Measurements from ENCODE around the gene DOK6. TPM values are rescaled to one million over a fixed set of nuclear protein-coding genes. Genes with fewer than 3 reads are reported as not detected.

DOK6 gene
- total RNA-seq, 1 donor from 2014 or later: 8.9 TPM

DNA sequence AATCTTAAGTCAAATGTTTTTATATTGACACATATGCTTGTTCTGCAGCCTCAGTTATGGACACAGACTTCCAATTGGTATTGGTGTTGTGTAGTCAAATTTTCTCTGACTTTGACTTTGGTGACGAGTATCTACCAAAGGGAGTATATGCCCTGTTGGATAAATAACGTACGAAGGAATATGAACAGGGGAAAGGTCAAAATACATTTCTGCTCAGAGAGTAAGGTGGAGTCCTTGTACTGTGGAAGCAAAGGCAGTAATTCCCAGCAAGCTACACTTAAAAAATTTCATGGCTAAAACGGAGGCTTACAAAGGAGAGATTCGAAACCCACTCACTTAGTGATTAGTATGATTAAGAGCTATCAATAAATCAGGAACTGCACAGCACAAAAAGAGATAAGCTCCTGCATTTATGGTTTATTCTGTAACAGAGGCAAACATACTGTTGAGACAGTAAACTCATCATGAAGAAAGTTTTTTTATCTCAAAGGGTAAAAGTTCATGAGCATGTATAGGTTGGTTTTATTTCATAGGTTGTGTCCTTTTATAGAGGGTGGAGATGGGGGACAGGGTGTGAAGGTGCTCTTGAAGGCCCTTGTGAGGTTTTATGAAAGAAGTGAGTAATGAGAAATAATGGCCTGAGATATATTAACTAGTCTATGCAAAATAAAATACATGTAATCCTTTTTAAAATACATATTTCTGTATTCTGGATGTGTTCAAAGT, 404.3 kb downstream of the DOK6 start:
- Mint-ChIP-seq H3K9me3 (ENCODE audit: low read depth) (peaks cover 2% of the 10 kb centered on the region), H3K27ac (ENCODE audit: unreplicated experiment) (no peak overlapping the region), H3K36me3 (ENCODE audit: low read depth) (no peaks in the 10 kb centered on the region), H3K27me3 (ENCODE audit: low read depth) (no peaks in the 10 kb centered on the region), H3K4me3 (ENCODE audit: unreplicated experiment) (no peak overlapping the region), H3K4me1 (ENCODE audit: low read depth) (peaks cover 3% of the 10 kb centered on the region)
- TF ChIP-seq, protein P1, sequence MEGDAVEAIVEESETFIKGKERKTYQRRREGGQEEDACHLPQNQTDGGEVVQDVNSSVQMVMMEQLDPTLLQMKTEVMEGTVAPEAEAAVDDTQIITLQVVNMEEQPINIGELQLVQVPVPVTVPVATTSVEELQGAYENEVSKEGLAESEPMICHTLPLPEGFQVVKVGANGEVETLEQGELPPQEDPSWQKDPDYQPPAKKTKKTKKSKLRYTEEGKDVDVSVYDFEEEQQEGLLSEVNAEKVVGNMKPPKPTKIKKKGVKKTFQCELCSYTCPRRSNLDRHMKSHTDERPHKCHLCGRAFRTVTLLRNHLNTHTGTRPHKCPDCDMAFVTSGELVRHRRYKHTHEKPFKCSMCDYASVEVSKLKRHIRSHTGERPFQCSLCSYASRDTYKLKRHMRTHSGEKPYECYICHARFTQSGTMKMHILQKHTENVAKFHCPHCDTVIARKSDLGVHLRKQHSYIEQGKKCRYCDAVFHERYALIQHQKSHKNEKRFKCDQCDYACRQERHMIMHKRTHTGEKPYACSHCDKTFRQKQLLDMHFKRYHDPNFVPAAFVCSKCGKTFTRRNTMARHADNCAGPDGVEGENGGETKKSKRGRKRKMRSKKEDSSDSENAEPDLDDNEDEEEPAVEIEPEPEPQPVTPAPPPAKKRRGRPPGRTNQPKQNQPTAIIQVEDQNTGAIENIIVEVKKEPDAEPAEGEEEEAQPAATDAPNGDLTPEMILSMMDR (IDR thresholded peaks at IDR 0.05): no peak
- DNase-seq (ENCODE audit: low spot score): no peak

DNA sequence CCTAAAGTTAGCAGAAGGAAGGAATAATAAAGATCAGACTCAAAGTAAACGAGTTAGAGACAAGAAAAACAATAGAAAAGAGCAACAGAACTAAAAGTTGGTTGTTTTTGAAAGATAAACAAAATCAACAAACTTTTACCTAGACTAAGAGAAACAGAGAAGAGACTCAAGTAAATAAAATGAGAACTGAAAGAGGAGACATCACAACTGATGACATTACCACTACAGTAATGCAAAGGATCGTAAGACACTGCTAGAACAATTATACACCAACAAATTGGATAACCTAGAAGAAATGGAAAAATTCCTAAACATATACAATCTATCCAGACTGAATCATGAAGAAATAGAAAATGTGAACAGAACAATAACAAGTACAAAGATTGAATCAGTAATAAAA, 407.7 kb downstream of the DOK6 start:
- Mint-ChIP-seq H3K27ac (ENCODE audit: unreplicated experiment) (no peak overlapping the region), H3K9me3 (ENCODE audit: low read depth) (peaks cover 7% of the 10 kb centered on the region), H3K4me1 (ENCODE audit: low read depth) (no peaks in the 10 kb centered on the region), H3K36me3 (ENCODE audit: low read depth) (no peaks in the 10 kb centered on the region), H3K27me3 (ENCODE audit: low read depth) (no peaks in the 10 kb centered on the region), H3K4me3 (ENCODE audit: unreplicated experiment) (no peak overlapping the region)
- DNase-seq (ENCODE audit: low spot score): no peak
- TF ChIP-seq, protein P1 (IDR thresholded peaks at IDR 0.05): no peak

DNA sequence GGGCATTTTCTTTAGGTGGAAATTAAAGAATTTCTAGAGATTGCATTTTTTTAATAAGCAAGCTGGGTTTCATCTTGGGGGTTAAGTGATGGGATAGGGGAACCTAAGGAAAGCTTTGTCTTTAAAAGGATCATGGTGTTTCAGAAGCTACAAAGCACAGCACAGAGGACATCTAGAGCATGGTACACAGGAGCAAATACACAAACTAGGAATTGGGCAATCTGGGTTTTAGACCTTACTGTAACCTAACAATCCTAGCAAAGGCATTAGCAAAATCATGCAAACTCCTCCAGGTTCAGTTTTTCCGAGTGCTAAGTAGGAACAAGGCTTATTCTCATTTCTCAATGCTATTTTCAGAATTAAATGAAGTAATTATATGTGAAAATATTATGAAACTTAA, 412.9 kb downstream of the DOK6 start:
- TF ChIP-seq, protein P1 (IDR thresholded peaks at IDR 0.05): no peak
- DNase-seq (ENCODE audit: low spot score): no peak
- Mint-ChIP-seq H3K4me1 (ENCODE audit: low read depth) (peaks cover 17% of the 10 kb centered on the region), H3K9me3 (ENCODE audit: low read depth) (peaks cover 7% of the 10 kb centered on the region), H3K27ac (ENCODE audit: unreplicated experiment) (no peak overlapping the region), H3K27me3 (ENCODE audit: low read depth) (no peaks in the 10 kb centered on the region), H3K4me3 (ENCODE audit: unreplicated experiment) (no peak overlapping the region), H3K36me3 (ENCODE audit: low read depth) (no peaks in the 10 kb centered on the region)

DNA sequence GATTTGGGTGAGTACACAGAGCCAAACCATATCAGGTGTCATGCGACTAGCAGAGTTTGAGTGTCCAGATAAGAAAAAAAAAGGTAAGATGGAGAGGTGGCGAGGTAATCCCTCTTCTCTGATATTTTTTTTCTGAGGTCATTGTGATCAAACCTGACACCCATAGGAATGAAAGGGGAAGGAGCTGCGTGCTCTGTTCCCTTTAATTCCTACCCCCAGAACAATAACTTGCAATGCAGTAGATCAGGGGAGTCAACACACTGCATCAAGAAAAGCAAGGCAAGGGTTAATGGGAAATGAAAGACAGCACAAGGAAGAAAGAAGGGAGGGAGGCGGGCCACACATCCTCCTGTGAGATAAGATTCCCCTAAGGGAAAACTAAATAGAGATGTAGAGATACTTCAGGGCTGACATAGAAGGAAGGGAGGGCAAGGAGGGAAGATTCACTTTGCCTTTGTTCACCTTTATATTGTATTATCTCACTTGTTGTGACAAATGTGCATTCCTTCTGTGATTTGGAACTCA, 414.2 kb downstream of the DOK6 start:
- no peak overlapping the region for H3K27ac Mint-ChIP-seq (ENCODE audit: unreplicated experiment)
- H3K9me3 Mint-ChIP-seq (ENCODE audit: low read depth): peaks cover 8% of the 10 kb centered on the region
- H3K36me3 Mint-ChIP-seq (ENCODE audit: low read depth): no peaks in the 10 kb centered on the region
- TF ChIP-seq, protein P1 (IDR thresholded peaks at IDR 0.05): no peak
- no peaks in the 10 kb centered on the region for H3K27me3 Mint-ChIP-seq (ENCODE audit: low read depth)
- no peak for DNase-seq (ENCODE audit: low spot score)
- H3K4me3 Mint-ChIP-seq (ENCODE audit: unreplicated experiment): no peak overlapping the region
- H3K4me1 Mint-ChIP-seq (ENCODE audit: low read depth): peaks cover 17% of the 10 kb centered on the region

DNA sequence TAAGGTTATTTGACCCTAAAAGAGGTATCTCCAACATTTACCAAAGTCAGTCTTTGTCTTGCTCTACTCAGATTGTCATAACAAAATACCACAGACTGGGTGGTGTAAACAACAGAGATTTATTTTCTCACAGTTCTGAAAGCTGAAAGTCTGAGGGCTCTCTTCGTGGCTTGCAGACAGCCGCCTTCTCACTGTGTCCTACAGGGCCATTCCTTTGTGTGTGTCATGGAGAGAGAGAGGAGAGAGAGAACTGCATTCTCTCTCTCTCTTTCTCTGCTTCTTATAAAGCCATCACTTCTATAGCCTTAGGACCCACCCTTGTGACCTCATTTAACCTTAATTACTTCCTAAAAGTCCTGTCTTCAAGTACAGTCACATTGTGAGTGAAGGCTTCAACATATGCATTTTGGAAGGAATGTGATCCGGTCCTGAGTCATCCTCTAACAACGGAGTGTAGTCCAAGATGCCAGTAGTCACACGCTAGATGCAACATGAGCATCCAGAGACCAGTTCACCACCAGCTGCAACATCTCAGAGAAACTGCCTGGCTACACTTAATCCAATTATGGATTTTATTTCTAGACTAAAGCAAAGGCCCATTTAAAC, 416.8 kb downstream of the DOK6 start:
- Mint-ChIP-seq H3K36me3 (ENCODE audit: low read depth) (no peaks in the 10 kb centered on the region), H3K27me3 (ENCODE audit: low read depth) (no peaks in the 10 kb centered on the region), H3K4me3 (ENCODE audit: unreplicated experiment) (no peak overlapping the region), H3K4me1 (ENCODE audit: low read depth) (peaks cover 17% of the 10 kb centered on the region), H3K9me3 (ENCODE audit: low read depth) (peaks cover 11% of the 10 kb centered on the region), H3K27ac (ENCODE audit: unreplicated experiment) (peak overlapping the region; percentile 72)
- TF ChIP-seq, protein P1 (IDR thresholded peaks at IDR 0.05): no peak
- no peak for DNase-seq (ENCODE audit: low spot score)

All from chondrocyte (in vitro differentiated cells).